ENCODE measurements around the gene INTS14. TPM values are rescaled to one million over a fixed set of nuclear protein-coding genes. Genes with fewer than 3 reads are reported as not detected.

Gene INTS14
- total and polyA plus RNA-seq, 9 of the 15 experiments (the other 6 are each of a cell fraction or from before 2014, with no cell fraction given), result 30.5 to 92.4 (median 46.5) TPM

- TF ChIP-seq ZNF274 (IDR thresholded peaks at IDR 0.05; ENCODE audit: borderline replicate concordance, low read depth, low read length) (no peak), CBX8 (IDR thresholded peaks at IDR 0.05; ENCODE audit: borderline replicate concordance, extremely low read depth, low read depth, low read length, poor library complexity, severe bottlenecking) (no peak), GTF2A2 (tag; IDR thresholded peaks at IDR 0.05) (no peak), ZNF217 (CRISPR knock-in tag; IDR thresholded peaks at IDR 0.05) (no peak), ATF4 (CRISPR knock-in tag; IDR thresholded peaks at IDR 0.05) (peak; percentile 31; the same call in 1 of the 2 replicates), HIVEP1 (CRISPR knock-in tag; IDR thresholded peaks at IDR 0.05) (peak; percentile 40; the same call in 1 of the 2 replicates), ZNF511 (CRISPR knock-in tag; IDR thresholded peaks at IDR 0.05) (0 out of 2 replicates have a peak, but pooled peaks have one; percentile 31), DACH1 (IDR thresholded peaks at IDR 0.05; ENCODE audit: partially characterized antibody) (no peak), FOS (IDR thresholded peaks at IDR 0.05; ENCODE audit: extremely low read depth, insufficient read length) (no peak), SMAD2 (IDR thresholded peaks at IDR 0.05; ENCODE audit: low read depth, low read length) (no peak), CSDE1 (IDR thresholded peaks at IDR 0.05) (no peak; a peak in 1 of 4 replicates), AFF1 (IDR thresholded peaks at IDR 0.05; ENCODE audit: low read depth in 1 of 2, partially characterized antibody in 2 of 2) (no peak), DIDO1 (tag; IDR thresholded peaks at IDR 0.05; ENCODE audit: low read depth) (no peak), HMG20A (CRISPR knock-in tag; conservative IDR thresholded peaks at IDR 0.05) (no peak), ZBTB33 (CRISPR knock-in tag; IDR thresholded peaks at IDR 0.05) (no peak; the same call in 1 of the 2 replicates), XRCC3 (IDR thresholded peaks at IDR 0.05) (no peak), FOXP1 (CRISPR knock-in tag; IDR thresholded peaks at IDR 0.05) (peak; percentile 50; the same call in 1 of the 2 replicates), HOXB6 (CRISPR knock-in tag; IDR thresholded peaks at IDR 0.05; ENCODE audit: borderline replicate concordance) (no peak), MYBL2 (IDR thresholded peaks at IDR 0.05; ENCODE audit: low read depth) (no peak), MYBL2 (CRISPR knock-in tag; IDR thresholded peaks at IDR 0.05; ENCODE audit: borderline replicate concordance) (no peak)
These were observed 80.4 kb downstream of the INTS14 start, which contains the start of gene HACD3 (continued) for GRCh38 chr15:65530318-65531111.
